Left renal pelvis (tissue), 4 donors: ENCODE results near the gene LPIN2. TPM values are rescaled to one million over a fixed set of nuclear protein-coding genes. Genes with fewer than 3 reads are reported as not detected.

Experiments used
- DNase-seq, 4 donors: peaks; one replicate each; pipeline ENCODE4 v3.0.0-alpha.2; 2013; ENCODE audit warnings: low read depth in 4 of 4, low spot score in 3 of 4
- polyA plus RNA-seq, 4 donors: library from polyadenylated mRNA; unstranded; fragments of 120-200 nt; gene quantifications; one replicate each; pipeline ENCODE4 v1.2.1, GENCODE V29; 2013; ENCODE audit not compliant: insufficient read length in 4 of 4

LPIN2 gene
- polyA plus RNA-seq, 4 donors, result 38.5 to 42.0 (median 39.7) TPM

DNA sequence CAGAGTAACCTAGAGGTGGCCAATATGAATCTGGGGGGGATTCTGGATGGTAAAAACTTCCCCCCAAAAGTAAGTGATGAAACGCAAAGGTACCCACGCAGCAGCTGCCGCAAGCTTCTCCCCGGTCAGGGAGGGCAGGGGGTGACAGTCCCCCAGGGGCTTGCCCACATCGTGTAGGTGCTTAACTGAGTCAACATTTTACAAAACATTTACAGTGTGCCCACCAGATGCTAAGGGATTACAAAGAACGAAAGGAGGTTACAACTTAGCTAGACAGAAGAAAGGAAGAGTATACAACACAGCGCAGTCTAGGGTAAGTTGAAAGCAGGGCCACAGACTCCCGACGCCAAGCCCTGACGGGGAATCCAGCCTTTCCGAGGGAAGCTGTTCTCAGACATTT is 45.6 kb downstream of the LPIN2 start:
- no peak for DNase-seq

DNA sequence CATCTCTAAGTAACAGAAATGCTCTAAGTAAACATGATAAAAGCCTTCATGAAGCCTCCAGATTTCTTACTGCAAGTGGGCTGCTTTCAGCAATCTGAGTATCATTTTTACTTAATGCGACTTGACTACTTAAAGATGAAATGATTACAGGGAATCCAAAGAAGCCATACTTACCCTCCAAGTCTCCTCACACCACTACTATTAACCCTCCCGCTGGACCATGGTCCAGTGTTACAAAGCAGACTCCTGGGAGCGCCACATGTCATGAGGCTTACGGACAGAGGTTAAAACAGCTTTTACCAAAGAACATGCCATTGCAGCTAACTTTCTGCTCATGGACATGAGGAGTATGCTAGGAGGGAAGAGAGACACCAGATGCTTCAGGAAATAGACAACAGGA is 46.4 kb downstream of the LPIN2 start:
- no peak for DNase-seq

DNA sequence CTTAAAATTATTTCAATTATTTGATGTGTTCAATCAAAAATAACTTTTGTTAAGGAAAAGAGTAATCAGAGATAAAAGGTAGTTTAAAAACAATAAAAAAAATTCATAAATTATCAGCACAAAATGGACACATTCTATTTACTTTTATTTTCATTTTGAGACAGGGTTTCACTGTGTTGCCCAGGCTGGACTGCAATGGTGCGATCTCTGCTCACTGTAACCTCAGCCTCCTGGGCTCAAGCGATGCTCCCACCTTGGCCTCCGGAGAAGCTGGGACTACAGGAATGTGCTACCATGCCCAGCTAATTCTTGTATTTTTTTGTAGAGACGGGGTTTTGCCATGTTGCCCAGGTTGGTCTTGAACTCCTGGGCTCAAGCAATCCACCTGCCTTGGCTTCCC is 47.1 kb downstream of the LPIN2 start:
- no peak for DNase-seq

DNA sequence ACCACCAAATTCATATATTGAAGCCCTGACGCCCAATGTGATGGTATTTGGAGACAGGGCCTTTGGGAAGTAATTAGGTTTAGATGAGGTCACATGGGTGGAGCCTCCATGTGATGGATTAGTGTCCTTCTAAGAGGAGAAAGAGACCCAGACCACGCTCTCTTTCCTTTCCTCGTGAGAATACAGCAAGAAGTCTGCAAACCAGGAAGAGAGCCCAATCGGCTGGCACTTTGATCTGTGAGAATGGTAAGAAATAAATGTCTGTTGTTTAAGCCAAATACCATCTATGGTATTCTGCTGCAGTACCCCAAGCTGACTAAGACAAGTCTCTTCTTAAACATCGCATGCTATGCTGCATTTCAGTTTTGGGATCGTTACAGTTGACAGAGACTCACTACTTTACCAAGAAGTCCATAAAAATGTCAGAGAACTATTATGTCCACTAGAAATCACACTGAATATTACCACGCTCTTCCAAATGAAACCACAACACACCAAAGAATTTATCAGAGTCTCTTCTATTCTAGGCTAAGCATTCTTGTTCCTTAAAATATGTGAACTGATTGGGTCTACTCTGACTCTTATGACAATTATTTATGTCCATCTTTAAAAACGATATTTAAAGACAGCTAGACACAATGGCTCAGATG is 48.5 kb downstream of the LPIN2 start:
- DNase-seq, result no peak

Other genes with a start within 250 kb of the LPIN2 start
- gene EMILIN2, start 166.1 kb downstream of the LPIN2 start, polyA plus RNA-seq, result 10 to 100 TPM; 12.4 to 34.8 (median 14.4) TPM
- 10 to 100 TPM in 1 of 4 donors, 1 to 10 TPM in 3; 6.7 to 11.7 (median 7.7) TPM for gene MYOM1, start 206.8 kb upstream of the LPIN2 start, polyA plus RNA-seq
- 100 to 1,000 TPM; 374 to 461 (median 411) TPM for gene MYL12A, start 234.7 kb upstream of the LPIN2 start, polyA plus RNA-seq
- 100 to 1,000 TPM; 487 to 698 (median 624) TPM for gene MYL12B, start 249.0 kb upstream of the LPIN2 start, polyA plus RNA-seq